HG03571 (cell line): Measurements from ENCODE around the gene CHERP.
A peak's percentile ranks its signal among the peaks of the same experiment; 100 is the strongest.
"Not testable (repeated sequence)": the region's sequence is repeated elsewhere in the genome, so short reads cannot be mapped to it uniquely, and the experiment has no call there.

Experiments
- ATAC-seq: cut with Tn5 transposase; IDR thresholded peaks from one replicate; pipeline ENCODE4 v1.9.1; 2021; ENCODE audit not compliant: unreplicated experiment

The CHERP gene

GRCh38 chr19:16576690-16577530 is 34.7 kb upstream of the CHERP start:
- ATAC-seq: no peak

GRCh38 chr19:16575861-16576689 is 33.8 kb upstream of the CHERP start:
- ATAC-seq: no peak

- no peak for ATAC-seq
Measured at GRCh38 chr19:16575282-16575681, 33.0 kb upstream of the CHERP start.

GRCh38 chr19:16573925-16574324 is 31.7 kb upstream of the CHERP start:
- no peak for ATAC-seq

- ATAC-seq: no peak
Measured at GRCh38 chr19:16573296-16573695, 31.1 kb upstream of the CHERP start.

- peak; percentile 64 for ATAC-seq
Measured at GRCh38 chr19:16572332-16573211, 30.3 kb upstream of the CHERP start, which contains the start of gene SLC35E1. TSS of gene SLC35E1 (minus strand) at chr19:16572415. CDS start at chr19:16572364, 51 bp downstream.

- no peak for ATAC-seq
Measured at GRCh38 chr19:16571822-16572331, 29.6 kb upstream of the CHERP start.

- ATAC-seq: no peak
Measured at GRCh38 chr19:16571283-16571682, 29.0 kb upstream of the CHERP start.

GRCh38 chr19:16569609-16570320 is 27.5 kb upstream of the CHERP start:
- ATAC-seq: no peak

GRCh38 chr19:16566702-16567101 is 24.5 kb upstream of the CHERP start:
- no peak for ATAC-seq

- ATAC-seq: no peak
Measured at GRCh38 chr19:16566161-16566560, 23.9 kb upstream of the CHERP start.

- no peak for ATAC-seq
Measured at GRCh38 chr19:16564842-16565241, 22.6 kb upstream of the CHERP start.

GRCh38 chr19:16562608-16563025 is 20.4 kb upstream of the CHERP start:
- ATAC-seq: no peak

- no peak for ATAC-seq
Measured at GRCh38 chr19:16561382-16561781, 19.1 kb upstream of the CHERP start.

- ATAC-seq: no peak
Measured at GRCh38 chr19:16559780-16560276, 17.6 kb upstream of the CHERP start.

- ATAC-seq: no peak
Measured at GRCh38 chr19:16554776-16555175, 12.5 kb upstream of the CHERP start.

GRCh38 chr19:16551902-16552301 is 9.7 kb upstream of the CHERP start:
- not testable (repeated sequence) for ATAC-seq

GRCh38 chr19:16548956-16549355 is 6.7 kb upstream of the CHERP start:
- no peak for ATAC-seq

GRCh38 chr19:16544473-16545231 is 2.4 kb upstream of the CHERP start:
- no peak for ATAC-seq
